OCI-LY7 (cell line): ENCODE results near the gene SPP2.

Source experiments
- CTCF ChIP-seq: fragments of 200-600 bp; sonication (generic); conservative IDR thresholded peaks from 2 replicates; pipeline ENCODE4 v1.5.1; 2014; ENCODE audit warnings: mild to moderate bottlenecking, antibody characterized with exemption, low read length, moderate library complexity, mixed read lengths
- EZH2phosphoT487 ChIP-seq: fragments of 200-600 bp; sonication (generic); IDR thresholded peaks from 2 replicates; pipeline ENCODE4 v1.6.1; 2018; ENCODE audit warnings: low read depth, borderline replicate concordance, mild to moderate bottlenecking, mixed run types, antibody characterized with exemption, low read length, moderate library complexity, mixed read lengths

GRCh38 chr2:234126146-234126470 is 75.6 kb downstream of the SPP2 start:
- TF ChIP-seq CTCF (no peak), EZH2phosphoT487 (no peak)
